Panc1 (cell line): Measurements from ENCODE around the gene HOXC6.

ENCODE experiments used
- CTCF ChIP-seq: fragments of 450-650 bp; IDR thresholded peaks from 2 replicates; pipeline ENCODE4 v1.5.1; 2017; ENCODE audit warnings: mild to moderate bottlenecking
- REST ChIP-seq, 2 experiments: IDR thresholded peaks; 2 replicates each; pipeline ENCODE4 v1.6.1; 2011 to 2012; ENCODE audit warnings: low read depth in 2 of 2, control low read depth in 1 of 2, low read length in 1 of 2, mild to moderate bottlenecking in 1 of 2, moderate library complexity in 1 of 2; ENCODE audit not compliant: insufficient read depth in 1 of 2
- TCF7L2 ChIP-seq: IDR thresholded peaks from 2 replicates; pipeline ENCODE4 v1.6.1; 2011; ENCODE audit warnings: mild to moderate bottlenecking, low read depth, low read length, inconsistent platforms

- no peak for TF ChIP-seq CTCF
- 0 out of 2 replicates have a peak, but pooled peaks have one; percentile 17 for TF ChIP-seq TCF7L2
- no peak for TF ChIP-seq REST (IDR thresholded peaks at IDR 0.05; ENCODE audit: insufficient read depth in 1 of 2, low read depth in 2 of 2, low read length in 1 of 2)
These were observed 22.7 kb upstream of the HOXC6 start for GRCh38 chr12:54005531-54005852.
